ENCODE data around the gene DES. TPM values are rescaled to one million over a fixed set of nuclear protein-coding genes. Genes with fewer than 3 reads are reported as not detected.
"Not testable (repeated sequence)": the region's sequence is repeated elsewhere in the genome, so short reads cannot be mapped to it uniquely, and the experiment has no call there.

DES gene
- not detected in 2 replicates for total RNA-seq

- DNase-seq (ENCODE audit: low read depth, low spot score), result no peak
These were observed at the start of gene DES for GRCh38 chr2:219418155-219419011. DES (plus strand) TSS chr2:219418377; CDS start chr2:219418463, 86 bp downstream.

- no peak for DNase-seq (ENCODE audit: low read depth, low spot score)
These were observed 49.4 kb upstream of the DES start for GRCh38 chr2:219368690-219369191.

DNA sequence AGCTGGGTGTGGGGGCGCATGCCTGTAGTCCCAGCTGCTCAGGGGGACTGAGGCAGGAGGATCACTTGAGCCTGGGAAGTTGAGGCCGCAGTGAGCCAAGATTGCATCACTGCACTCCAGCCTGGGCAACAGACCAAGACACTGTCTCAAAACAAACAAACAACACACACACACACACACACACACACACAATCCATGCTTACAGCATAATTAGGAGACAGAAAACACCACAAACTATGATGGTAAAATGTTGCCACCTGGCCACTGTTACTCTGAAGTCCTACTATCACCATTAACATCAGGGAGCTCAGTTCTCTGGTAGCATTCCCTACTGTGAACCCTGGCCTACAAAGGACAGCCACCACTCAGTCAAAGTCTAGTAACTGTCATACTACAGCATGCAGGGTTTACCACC, 48.7 kb upstream of the DES start:
- DNase-seq (ENCODE audit: low read depth, low spot score), result no peak

GRCh38 chr2:219378163-219378851, 39.9 kb upstream of the DES start:
- DNase-seq (ENCODE audit: low read depth, low spot score), result no peak

GRCh38 chr2:219380926-219381325, 37.3 kb upstream of the DES start:
- no peak for DNase-seq (ENCODE audit: low read depth, low spot score)

- DNase-seq (ENCODE audit: low read depth, low spot score), result no peak
These were observed 36.7 kb upstream of the DES start for GRCh38 chr2:219381448-219381847.

DNA sequence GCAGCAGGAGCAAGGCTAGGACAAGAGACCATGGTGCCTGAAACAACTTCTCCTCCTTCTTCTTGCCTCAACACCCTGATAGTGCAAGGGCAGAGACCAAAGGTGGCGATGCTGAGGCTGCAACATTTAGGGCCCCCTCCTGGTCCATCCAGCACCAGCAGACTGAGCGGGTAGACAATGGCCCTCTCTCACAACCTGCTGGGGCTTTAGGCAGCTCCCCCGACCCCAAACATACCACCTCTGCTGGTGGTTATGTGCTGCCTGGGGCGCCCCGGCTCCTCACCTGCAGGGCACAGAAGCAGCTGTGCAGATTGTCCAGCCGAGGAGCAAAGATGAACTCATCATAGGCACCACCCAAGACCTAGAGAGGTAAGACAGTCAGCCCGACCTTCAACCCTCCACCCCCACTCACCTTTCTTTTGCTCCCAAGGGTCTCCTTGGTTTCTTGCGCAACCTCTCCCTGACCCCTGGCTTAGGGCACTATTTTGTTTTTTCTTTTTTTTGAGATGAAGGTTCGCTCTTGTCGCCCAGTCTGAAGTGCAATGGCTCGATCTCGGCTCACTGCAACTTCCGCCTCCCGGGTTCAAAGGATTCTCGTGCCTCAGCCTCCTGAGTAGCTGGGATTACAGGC, 34.0 kb upstream of the DES start:
- DNase-seq (ENCODE audit: low read depth, low spot score), result no peak

DNA sequence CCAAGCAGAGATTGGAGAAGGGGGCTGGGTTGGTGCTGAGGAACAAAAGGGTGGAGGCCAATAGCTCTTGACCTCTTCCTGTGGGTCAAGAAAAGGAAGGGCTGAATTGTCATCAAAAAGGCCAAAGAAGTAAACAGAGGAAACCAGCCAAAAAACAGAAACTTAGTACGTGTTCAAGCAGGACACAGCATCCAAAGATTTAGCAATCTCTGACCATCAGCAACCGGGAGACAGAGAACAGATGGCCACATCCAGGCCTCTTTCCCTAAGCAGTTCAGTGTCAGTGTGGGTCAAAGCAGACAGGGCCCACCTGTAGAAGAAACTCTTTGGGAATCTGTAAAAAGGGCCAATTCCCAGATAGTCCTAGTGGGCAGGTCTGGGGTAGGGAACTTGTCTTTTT, 33.3 kb upstream of the DES start:
- no peak for DNase-seq (ENCODE audit: low read depth, low spot score)

GRCh38 chr2:219385958-219386520, 32.1 kb upstream of the DES start:
- no peak for DNase-seq (ENCODE audit: low read depth, low spot score)

GRCh38 chr2:219386532-219387280, 31.5 kb upstream of the DES start:
- no peak for DNase-seq (ENCODE audit: low read depth, low spot score)

GRCh38 chr2:219387306-219388120, 30.7 kb upstream of the DES start, which contains the start of gene DNPEP:
DNPEP (minus strand) TSS chr2:219387912; CDS start chr2:219387794, 118 bp downstream.
- DNase-seq (ENCODE audit: low read depth, low spot score), result peak; percentile 71

GRCh38 chr2:219388121-219388906, 29.9 kb upstream of the DES start:
- DNase-seq (ENCODE audit: low read depth, low spot score), result peak; percentile 80

GRCh38 chr2:219388907-219389156, 29.3 kb upstream of the DES start:
- DNase-seq (ENCODE audit: low read depth, low spot score), result no peak

DNA sequence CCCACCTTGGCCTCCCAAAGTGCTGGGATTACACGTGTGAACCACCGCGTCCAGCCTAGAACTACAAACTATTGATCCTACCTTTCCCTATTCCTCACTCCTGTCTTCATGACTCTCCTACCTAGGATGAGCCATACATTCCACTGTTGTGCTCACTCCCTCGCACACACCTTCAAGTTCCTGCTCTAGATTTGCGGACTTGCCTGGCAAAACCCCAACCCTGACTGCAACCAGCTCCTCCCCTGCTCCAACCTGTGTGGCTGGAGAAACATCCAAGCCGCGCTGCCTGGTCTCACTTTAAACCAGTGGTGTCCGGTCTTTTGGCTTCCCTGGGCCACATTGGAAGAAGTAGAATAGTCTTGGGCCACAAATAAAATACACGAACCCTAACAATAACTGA, 25.4 kb upstream of the DES start:
- no peak for DNase-seq (ENCODE audit: low read depth, low spot score)

DNA sequence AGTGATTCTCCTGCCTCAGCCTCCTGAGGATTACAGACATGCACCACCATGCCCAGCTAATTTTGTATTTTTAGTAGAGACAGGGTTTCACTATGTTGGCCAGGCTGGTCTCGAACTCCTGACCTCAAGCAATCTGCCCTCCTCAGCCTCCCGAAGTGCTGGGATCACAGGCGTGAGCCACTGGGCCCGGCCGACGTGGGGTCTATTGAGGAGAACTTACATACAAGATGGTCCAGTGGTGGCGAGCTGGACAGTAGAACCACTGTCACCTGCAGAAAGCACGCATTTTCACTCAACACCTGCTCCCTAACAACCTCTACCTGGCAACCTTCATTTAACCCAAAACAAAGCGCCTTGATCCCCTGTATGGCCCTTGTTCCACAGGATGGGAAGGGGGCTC, 23.1 kb upstream of the DES start:
- not testable (repeated sequence) for DNase-seq (ENCODE audit: low read depth, low spot score)

- no peak for DNase-seq (ENCODE audit: low read depth, low spot score)
These were observed 22.6 kb upstream of the DES start for GRCh38 chr2:219395609-219396008.

- DNase-seq (ENCODE audit: low read depth, low spot score), result no peak
These were observed 21.2 kb upstream of the DES start for GRCh38 chr2:219396863-219397457.

DNA sequence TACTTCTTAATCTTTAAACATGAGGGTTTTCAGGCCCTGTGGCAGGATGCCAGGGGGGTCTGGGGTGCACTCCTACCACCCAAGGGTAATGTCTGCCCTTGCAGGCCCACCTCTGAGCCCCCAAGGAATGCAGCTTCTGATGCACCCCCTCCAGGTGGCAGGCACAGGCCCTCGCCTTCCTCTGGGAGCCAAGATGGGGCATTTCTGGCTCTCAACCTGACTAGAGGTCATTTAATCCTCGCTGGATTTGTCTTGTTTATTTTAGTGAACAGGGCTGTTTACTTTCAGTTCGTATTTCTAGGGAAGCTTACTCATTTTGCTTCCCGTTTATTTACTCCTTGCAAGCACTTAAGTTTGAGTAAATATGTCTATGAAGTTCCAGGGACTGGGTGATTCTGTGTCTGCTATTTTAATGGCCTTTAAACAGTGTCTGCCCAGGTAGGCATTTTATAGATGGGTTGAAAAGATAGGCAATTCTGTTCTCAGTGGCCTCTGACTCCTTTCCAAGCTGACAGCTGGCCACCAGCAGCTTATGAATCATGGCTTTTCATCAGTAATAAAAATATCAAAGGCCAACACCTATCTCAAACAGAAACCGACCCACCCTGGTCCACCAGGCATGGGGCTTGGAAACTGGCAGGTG, 19.3 kb upstream of the DES start:
- no peak for DNase-seq (ENCODE audit: low read depth, low spot score)
